LNCaP clone FGC (cell line): ENCODE data around the gene AHCYL2.
"Not testable (repeated sequence)": the region's sequence is repeated elsewhere in the genome, so short reads cannot be mapped to it uniquely, and the experiment has no call there.

Source experiments
- DNase-seq: peaks from one replicate; pipeline ENCODE4 v3.0.0-alpha.2; 2011; ENCODE audit warnings: low read depth
- H3K4me3 ChIP-seq: 2 replicates; pipeline ENCODE4 v1.5.1; 2011; ENCODE audit warnings: mild to moderate bottlenecking, low read depth, low read length, control low read depth
- TF ChIP-seq, protein P1 (sequence below): IDR thresholded peaks from 2 replicates; pipeline ENCODE4 v1.5.1; 2012; ENCODE audit warnings: mild to moderate bottlenecking; ENCODE audit not compliant: control insufficient read depth, insufficient read depth; ENCODE audit errors: extremely low read depth

The AHCYL2 gene

DNA sequence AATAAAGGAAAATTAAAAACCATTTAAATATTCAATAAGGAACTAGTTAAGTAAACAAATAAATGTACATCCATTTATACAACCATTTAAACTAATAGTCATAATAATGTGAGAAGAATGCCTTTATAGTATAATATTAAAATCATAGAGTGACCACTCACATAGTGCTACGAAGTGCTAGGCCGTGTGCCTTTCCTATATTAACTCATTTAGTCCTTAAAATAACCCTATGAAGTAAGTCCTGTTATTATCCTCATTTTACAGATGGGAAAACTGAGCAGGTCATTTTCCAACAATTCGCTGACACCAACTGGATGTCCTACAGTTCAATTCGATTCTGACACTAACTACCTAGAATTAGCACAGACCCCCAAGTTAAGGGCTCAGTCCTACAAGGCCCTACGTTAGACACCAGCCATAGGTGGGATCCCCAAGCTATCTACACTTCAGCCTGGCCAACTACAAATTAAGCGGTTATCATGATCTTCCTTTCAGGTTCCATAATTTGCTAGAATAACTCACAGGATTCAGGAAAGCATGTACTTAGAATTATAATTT, 213.5 kb downstream of the AHCYL2 start:
- H3K4me3 ChIP-seq = no peak overlapping the region
- DNase-seq = no peak
- TF ChIP-seq, protein P1, sequence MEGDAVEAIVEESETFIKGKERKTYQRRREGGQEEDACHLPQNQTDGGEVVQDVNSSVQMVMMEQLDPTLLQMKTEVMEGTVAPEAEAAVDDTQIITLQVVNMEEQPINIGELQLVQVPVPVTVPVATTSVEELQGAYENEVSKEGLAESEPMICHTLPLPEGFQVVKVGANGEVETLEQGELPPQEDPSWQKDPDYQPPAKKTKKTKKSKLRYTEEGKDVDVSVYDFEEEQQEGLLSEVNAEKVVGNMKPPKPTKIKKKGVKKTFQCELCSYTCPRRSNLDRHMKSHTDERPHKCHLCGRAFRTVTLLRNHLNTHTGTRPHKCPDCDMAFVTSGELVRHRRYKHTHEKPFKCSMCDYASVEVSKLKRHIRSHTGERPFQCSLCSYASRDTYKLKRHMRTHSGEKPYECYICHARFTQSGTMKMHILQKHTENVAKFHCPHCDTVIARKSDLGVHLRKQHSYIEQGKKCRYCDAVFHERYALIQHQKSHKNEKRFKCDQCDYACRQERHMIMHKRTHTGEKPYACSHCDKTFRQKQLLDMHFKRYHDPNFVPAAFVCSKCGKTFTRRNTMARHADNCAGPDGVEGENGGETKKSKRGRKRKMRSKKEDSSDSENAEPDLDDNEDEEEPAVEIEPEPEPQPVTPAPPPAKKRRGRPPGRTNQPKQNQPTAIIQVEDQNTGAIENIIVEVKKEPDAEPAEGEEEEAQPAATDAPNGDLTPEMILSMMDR = no peak

DNA sequence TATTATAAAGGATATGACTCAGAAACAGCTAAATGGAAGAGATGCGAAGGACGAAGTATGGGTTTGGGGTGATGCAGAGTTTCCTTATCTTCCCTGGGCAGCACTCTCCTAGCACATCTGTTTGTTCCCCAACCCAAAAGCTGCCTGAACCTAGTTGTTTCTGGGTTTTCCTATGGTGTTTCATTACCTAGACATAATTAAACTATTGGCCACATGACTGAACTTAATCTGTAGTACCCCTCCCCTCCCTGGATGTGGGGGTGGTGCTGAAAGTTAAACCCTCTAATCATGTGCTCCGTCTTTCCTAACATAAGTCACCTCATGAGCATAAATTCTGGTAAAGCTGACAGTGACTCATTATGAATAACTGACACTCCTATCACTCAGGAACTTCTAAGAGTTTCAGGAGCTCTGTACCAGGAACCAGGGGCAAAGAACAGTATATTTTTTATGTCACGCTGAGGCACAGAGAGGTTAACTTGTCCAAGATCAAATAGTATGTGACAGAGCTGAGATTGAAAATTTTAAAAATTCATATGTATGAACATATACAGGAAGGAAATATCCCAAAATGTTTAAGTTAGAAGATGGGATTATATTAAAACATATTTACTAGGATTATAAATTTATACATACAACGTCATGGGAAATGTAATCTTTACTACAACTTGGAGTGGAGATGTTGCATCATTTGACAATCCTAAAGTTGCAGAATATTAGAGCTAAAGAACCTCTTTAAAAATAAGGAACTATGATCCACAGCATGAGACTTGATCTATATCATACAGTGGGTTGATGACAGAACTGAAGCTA, 214.2 kb downstream of the AHCYL2 start:
- DNase-seq = no peak
- TF ChIP-seq, protein P1 = no peak
- H3K4me3 ChIP-seq = no peak overlapping the region

DNA sequence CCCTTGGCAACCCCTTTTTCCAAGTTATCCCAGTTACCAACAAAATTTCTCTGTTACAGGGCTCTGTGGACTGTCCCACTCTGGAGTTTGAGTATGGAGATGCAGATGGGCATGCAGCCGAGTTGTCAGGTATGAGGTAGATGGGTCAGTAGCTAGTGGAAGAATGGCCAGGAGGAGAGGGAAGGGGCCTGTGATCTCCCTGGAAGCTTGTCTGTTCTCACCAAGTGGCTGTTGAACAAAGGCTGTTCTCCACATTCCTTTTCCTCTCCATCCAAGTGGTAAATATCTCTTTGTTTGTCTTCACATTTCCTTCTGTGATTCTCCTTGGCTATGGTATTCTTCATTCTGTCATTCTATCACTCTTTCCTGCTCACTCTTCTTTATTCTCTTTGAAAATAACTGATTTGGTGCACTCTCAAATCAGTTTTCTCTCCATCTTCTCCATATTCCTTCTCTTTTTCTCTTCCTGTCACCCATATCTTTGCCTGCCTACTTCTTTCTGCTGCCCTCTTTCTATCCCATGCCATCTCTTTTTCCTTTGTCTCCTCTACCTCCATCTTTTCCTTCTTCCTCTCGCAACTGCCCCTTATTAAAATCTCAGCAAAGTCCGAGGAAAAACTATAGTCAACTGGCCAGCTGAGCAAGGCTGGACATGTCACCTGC, 215.3 kb downstream of the AHCYL2 start:
- TF ChIP-seq, protein P1 = no peak
- no peak overlapping the region for H3K4me3 ChIP-seq
- DNase-seq = no peak

DNA sequence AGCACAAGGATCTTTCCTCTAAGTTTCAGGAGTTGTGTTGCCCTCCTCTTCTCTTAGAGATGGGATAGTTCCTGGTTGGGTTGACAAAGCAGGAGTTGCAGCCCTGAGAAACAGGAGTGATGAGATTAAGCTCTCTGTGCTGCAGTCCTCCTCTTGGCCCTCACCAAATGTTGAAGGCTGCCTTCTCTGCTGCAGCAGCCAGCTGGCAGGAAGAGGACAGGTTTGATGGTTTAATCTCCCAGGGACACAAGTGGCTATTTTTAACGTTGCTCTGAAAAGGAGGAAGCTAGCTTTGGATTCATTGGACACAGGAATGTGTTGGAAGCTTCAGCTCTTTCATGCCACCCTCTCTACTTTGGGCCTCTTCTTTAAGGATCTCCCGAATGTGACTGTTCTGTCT, 218.8 kb downstream of the AHCYL2 start:
- no peak for DNase-seq
- TF ChIP-seq, protein P1 = no peak

DNA sequence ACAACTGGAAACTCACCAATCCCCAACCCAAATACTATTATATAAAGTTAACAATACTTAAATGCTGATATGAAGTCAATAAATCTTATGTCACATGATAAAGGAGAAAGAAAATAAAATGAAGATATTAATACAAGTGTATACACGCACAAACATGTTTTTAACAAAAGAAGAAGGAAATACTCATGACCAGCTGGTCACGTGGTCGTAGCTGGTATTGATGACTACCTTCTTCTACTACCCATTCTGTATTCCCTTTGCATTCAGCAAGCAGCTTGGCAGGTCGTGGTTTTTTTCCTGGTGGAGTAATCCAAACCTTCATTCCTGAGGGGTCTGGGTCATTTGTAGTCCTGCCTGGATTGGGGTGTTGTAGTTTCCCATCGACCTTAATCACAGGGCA, 219.9 kb downstream of the AHCYL2 start:
- DNase-seq, H3K4me3 ChIP-seq: not testable (repeated sequence)

More for the DNA sequence above, 218.8 kb downstream of the AHCYL2 start:
- H3K4me3 ChIP-seq = no peak overlapping the region

DNA sequence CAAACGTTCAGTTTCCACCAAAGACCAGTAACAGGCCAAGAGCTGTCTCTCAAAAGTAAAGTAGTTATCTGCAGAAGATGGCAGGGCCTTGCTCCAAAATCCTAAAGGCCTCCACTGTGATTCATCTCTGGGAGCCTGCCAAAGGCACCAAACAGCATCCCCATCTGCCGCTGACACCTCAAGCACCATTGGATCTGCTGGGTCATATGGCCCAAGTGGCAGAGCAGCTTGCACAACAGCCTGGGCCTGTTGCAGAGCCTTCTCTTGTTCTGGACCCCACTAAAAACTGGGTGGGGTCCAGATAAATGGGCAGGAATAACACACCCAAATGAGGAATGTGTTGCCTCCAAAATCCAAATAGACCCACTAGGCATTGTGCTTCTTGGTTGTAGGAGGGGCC, 222.1 kb downstream of the AHCYL2 start:
- DNase-seq, H3K4me3 ChIP-seq: not testable (repeated sequence)

DNA sequence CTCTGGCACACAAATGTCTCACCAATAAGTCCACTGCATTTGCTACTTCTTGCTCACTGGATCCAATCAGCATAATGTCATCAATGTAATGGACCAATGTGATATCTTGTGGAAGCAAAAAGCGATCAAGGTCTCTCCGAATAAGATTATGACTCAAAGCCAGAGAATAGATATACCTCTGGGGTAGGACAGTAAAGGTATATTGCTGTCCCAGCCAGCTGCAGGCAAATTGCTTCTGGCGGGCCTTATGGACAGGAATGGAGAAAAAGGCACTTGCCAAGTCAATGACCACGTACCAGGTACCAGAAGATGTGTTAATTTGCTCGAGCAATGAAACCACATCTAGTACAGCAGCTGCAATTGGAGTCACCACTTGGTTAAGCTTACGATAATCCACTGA, 222.6 kb downstream of the AHCYL2 start:
- DNase-seq, H3K4me3 ChIP-seq: not testable (repeated sequence)

DNA sequence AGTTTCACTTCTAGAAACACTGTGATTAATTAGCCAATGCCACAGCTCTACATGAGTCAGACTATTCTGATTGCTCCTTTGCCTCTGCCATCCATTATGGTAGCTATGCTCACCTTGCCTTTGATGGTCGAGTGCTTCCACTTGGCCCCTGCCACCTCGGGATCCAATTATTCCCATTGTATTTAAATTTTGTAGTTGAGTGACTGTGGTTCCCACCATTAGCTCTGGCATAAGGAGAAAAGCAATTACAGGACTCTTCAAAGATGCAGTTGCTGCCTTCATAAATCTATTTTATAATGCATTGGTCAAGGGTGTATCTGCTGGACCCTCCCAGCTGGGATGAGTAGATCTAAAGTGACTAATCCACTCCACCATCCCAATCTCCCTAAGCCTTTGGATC, 223.8 kb downstream of the AHCYL2 start:
- DNase-seq, H3K4me3 ChIP-seq: not testable (repeated sequence)

DNA sequence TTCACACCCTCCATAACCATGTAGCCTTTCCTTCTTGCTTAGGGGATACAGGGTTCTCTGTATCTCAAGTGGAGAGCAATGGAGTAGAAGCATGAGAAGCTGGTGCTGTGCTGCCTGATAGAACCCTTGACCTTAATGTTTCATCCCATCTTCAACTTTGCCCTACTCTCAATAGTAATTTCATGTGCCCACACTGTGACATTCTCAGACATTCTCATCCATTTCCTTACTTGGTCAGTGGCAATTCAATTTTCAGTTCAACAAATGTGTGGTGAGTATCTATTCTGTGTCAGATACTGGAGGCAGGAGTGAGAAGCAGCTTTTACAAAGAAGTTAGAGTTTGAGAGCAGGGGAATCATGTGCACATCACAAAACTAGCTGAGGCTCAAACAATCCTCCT, 225.5 kb downstream of the AHCYL2 start:
- no peak for DNase-seq
- TF ChIP-seq, protein P1 = no peak
- no peak overlapping the region for H3K4me3 ChIP-seq
